Panc1 (cell line): ENCODE results near the gene ATXN7.

Experiments
- CTCF ChIP-seq: fragments of 450-650 bp; IDR thresholded peaks from 2 replicates; pipeline ENCODE4 v1.5.1; 2017; ENCODE audit warnings: mild to moderate bottlenecking
- POLR2AphosphoS5 ChIP-seq: IDR thresholded peaks from 2 replicates; pipeline ENCODE4 v1.6.1; 2012; ENCODE audit warnings: mild to moderate bottlenecking, low read depth, low read length, moderate library complexity
- REST ChIP-seq, 2 experiments: IDR thresholded peaks; 2 replicates each; pipeline ENCODE4 v1.6.1; 2011 to 2012; ENCODE audit warnings: low read depth in 2 of 2, control low read depth in 1 of 2, low read length in 1 of 2, mild to moderate bottlenecking in 1 of 2, moderate library complexity in 1 of 2; ENCODE audit not compliant: insufficient read depth in 1 of 2
- SIN3A ChIP-seq: IDR thresholded peaks from 2 replicates; pipeline ENCODE4 v1.6.1; 2012; ENCODE audit warnings: low read depth, mild to moderate bottlenecking, low read length, moderate library complexity, borderline replicate concordance; ENCODE audit not compliant: insufficient read depth
- TCF7L2 ChIP-seq: IDR thresholded peaks from 2 replicates; pipeline ENCODE4 v1.6.1; 2011; ENCODE audit warnings: mild to moderate bottlenecking, low read depth, low read length, inconsistent platforms

DNA sequence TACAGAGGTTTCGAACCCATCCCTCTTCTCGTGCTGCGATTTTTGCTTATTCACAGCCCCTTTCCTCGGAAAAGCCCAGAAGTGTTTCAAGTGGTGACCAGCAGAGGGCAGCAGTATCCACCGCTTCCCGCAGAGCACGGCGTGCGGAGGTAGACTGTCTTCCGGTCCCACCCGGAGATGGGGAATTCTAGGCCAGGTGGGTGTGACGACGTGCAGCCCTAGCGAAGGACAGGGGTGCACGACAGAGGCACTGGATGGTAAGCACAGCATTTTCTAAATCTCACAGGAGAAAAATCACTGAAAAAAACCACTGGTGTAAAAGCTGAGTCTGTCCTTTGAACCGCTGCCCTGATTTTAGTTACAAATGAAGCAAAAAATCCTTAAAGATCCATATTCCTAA, 167.1 kb downstream of the ATXN7 start:
- TF ChIP-seq CTCF (peak; percentile 83), POLR2AphosphoS5 (no peak), REST (IDR thresholded peaks at IDR 0.05; ENCODE audit: insufficient read depth in 1 of 2, low read depth in 2 of 2, low read length in 1 of 2) (no peak), TCF7L2 (no peak), SIN3A (no peak)
